CD4-positive, alpha-beta memory T cell (primary cell): ENCODE data around the gene C2orf68. TPM values are rescaled to one million over a fixed set of nuclear protein-coding genes. Genes with fewer than 3 reads are reported as not detected.
A peak's percentile ranks its signal among the peaks of the same experiment; 100 is the strongest.
"Not testable (repeated sequence)": the region's sequence is repeated elsewhere in the genome, so short reads cannot be mapped to it uniquely, and the experiment has no call there.

Experiments used
- CTCF ChIA-PET: fragments of 350-600 bp; sonication (Branson Sonifier 250); formaldehyde crosslinking; loops from one replicate; lab custom pipeline; 2021; ENCODE audit warnings: inconsistent platforms; ENCODE audit not compliant: partially characterized antibody; lab: Charles Lee
- POLR2A ChIA-PET: fragments of 350-600 bp; sonication (Branson Sonifier 250); formaldehyde crosslinking; loops from one replicate; lab custom pipeline; 2021; ENCODE audit not compliant: partially characterized antibody; lab: Charles Lee
- DNase-seq, 5 donors: peaks; one replicate each; pipeline versions ENCODE4 v3.0.0 to v3.0.0-alpha.2; 2020 to 2022; ENCODE audit warnings: mixed read lengths in 1 of 5
- H3K27ac ChIP-seq: one replicate; pipeline ENCODE4 v1.7.0; 2013; ENCODE audit warnings: low read depth, low read length
- H3K27me3 ChIP-seq: 2 replicates; pipeline ENCODE4 v1.7.0; 2013; ENCODE audit warnings: mild to moderate bottlenecking, low read length, moderate library complexity; ENCODE audit not compliant: insufficient read depth
- H3K36me3 ChIP-seq: 2 replicates; pipeline ENCODE4 v1.7.0; 2013; ENCODE audit warnings: mild to moderate bottlenecking, low read length, moderate library complexity; ENCODE audit not compliant: insufficient read depth
- H3K4me1 ChIP-seq: 2 replicates; pipeline ENCODE4 v1.7.0; 2013; ENCODE audit warnings: mild to moderate bottlenecking, low read length, moderate library complexity; ENCODE audit not compliant: insufficient read depth
- H3K4me3 ChIP-seq, 2 donors: one replicate each; pipeline ENCODE4 v1.7.0; 2013; ENCODE audit warnings: low read length in 2 of 2, mild to moderate bottlenecking in 1 of 2
- H3K9me3 ChIP-seq, 2 donors: one replicate each; pipeline ENCODE4 v1.7.0; 2013; ENCODE audit warnings: low read length in 2 of 2, control low read depth in 1 of 2; ENCODE audit not compliant: control insufficient read depth in 1 of 2
- H3K27ac Mint-ChIP-seq, 7 donors: one replicate each; pipeline ENCODE4 v1.8.0; 2020 to 2021; ENCODE audit warnings: mixed read lengths in 7 of 7, mild to moderate bottlenecking in 6 of 7, inconsistent platforms in 3 of 7, moderate library complexity in 3 of 7
- H3K27me3 Mint-ChIP-seq, 2 donors: one replicate each; pipeline ENCODE4 v1.8.0; 2020 to 2021; ENCODE audit warnings: mixed read lengths in 2 of 2
- H3K36me3 Mint-ChIP-seq, 2 donors: one replicate each; pipeline ENCODE4 v1.8.0; 2020 to 2021; ENCODE audit warnings: mixed read lengths in 2 of 2, inconsistent platforms in 1 of 2, mild to moderate bottlenecking in 1 of 2
- H3K4me1 Mint-ChIP-seq, 4 donors: one replicate each; pipeline ENCODE4 v1.8.0; 2020 to 2021; ENCODE audit warnings: mixed read lengths in 4 of 4, mild to moderate bottlenecking in 1 of 4
- H3K4me3 Mint-ChIP-seq, 8 donors: one replicate each; pipeline ENCODE4 v1.8.0; 2020 to 2021; ENCODE audit warnings: mixed read lengths in 8 of 8, mild to moderate bottlenecking in 7 of 8, moderate library complexity in 6 of 8, inconsistent platforms in 3 of 8
- H3K9me3 Mint-ChIP-seq, 8 donors: one replicate each; pipeline ENCODE4 v1.8.0; 2020 to 2021; ENCODE audit warnings: mixed read lengths in 8 of 8, mild to moderate bottlenecking in 5 of 8, inconsistent platforms in 3 of 8, moderate library complexity in 1 of 8
- intact Hi-C: fragments of 100-400 bp; cut with micrococcal nuclease; formaldehyde crosslinking; loops from one replicate; pipeline ENCODE4 v1.15.1; 2023
- polyA plus RNA-seq, 2 donors: library from polyadenylated mRNA; unstranded; fragments of 300-500 nt; fragmentation: Illumina TruSeq; gene quantifications; one replicate each; pipeline ENCODE4 v1.2.3, GENCODE V29; 2021
- total RNA-seq, 2 experiments: library from RNA; stranded (reverse); gene quantifications; one replicate each; pipeline ENCODE4 v1.2.3, GENCODE V29; 2021

Gene C2orf68
- total and polyA plus RNA-seq, 4 experiments from 2014 or later = 16.9 to 89.9 (median 53.3) TPM

GRCh38 chr2:85605406-85606115, 6.3 kb downstream of the C2orf68 start:
- Mint-ChIP-seq H3K27ac (peak overlapping the region in 3 of 7 donors; percentile 35 to 75 (median 43)), H3K36me3 (peaks cover 15 to 34% of the 10 kb centered on the region in 2 donors)
- no peaks in the 10 kb centered on the region for H3K27me3 ChIP-seq

GRCh38 chr2:85604568-85605339, 7.1 kb downstream of the C2orf68 start:
- H3K4me3 ChIP-seq = no peak overlapping the region
- Mint-ChIP-seq H3K4me1 (peaks cover 19 to 61% (median 43%) of the 10 kb centered on the region in 4 donors), H3K9me3 (peaks cover 0 to 2% (median 0%) of the 10 kb centered on the region in 8 donors), H3K4me3 (peak overlapping the region in 6 of 8 donors; percentile 12 to 43 (median 28)), H3K36me3 (peaks cover 15 to 29% of the 10 kb centered on the region in 2 donors), H3K27ac (peak overlapping the region in 4 of 7 donors; percentile 18 to 62 (median 27)), H3K27me3 (no peaks in the 10 kb centered on the region)
- POLR2A ChIA-PET = interaction anchor here (1.0 to 8.8 kb wide), 7 partner anchors 9 to 65 kb away, joined by 4 to 86 read pairs (median 8); partner anchors contain the start of genes C2orf68, MAT2A, RNF181 and USP39
- peaks cover 13% of the 10 kb centered on the region for H3K36me3 ChIP-seq
- CTCF ChIA-PET = interaction anchor here (0.7 to 1.6 kb wide), 5 partner anchors 8 to 183 kb away, joined by 3 to 4 read pairs (median 3); no protein-coding TSS in a partner anchor
- peaks cover 28% of the 10 kb centered on the region for H3K4me1 ChIP-seq
- no peak for DNase-seq
- intact Hi-C loops = loop anchor here (5.0 kb wide), 1 partner anchor 838 kb away; the partner anchor contains the start of gene KDM3A
- no peaks in the 10 kb centered on the region for H3K9me3 ChIP-seq
- H3K27ac ChIP-seq = no peak overlapping the region
- no peaks in the 10 kb centered on the region for H3K27me3 ChIP-seq

More at GRCh38 chr2:85605406-85606115, 6.3 kb downstream of the C2orf68 start:
- Histone ChIP-seq H3K4me1 (peaks cover 36% of the 10 kb centered on the region), H3K27ac (no peak overlapping the region), H3K4me3 (no peak overlapping the region), H3K9me3 (no peaks in the 10 kb centered on the region), H3K36me3 (peaks cover 13% of the 10 kb centered on the region)
- peaks cover 23 to 67% (median 46%) of the 10 kb centered on the region in 4 donors for H3K4me1 Mint-ChIP-seq
- ChIA-PET CTCF (interaction anchor here (0.7 to 2.0 kb wide), 5 partner anchors 10 to 184 kb away, joined by 3 to 5 read pairs (median 3); no protein-coding TSS in a partner anchor), POLR2A (interaction anchor here (1.0 to 8.8 kb wide), 7 partner anchors 9 to 66 kb away, joined by 3 to 86 read pairs (median 8); partner anchors contain the start of genes C2orf68, MAT2A, RNF181 and USP39)
- H3K27me3 Mint-ChIP-seq = no peaks in the 10 kb centered on the region
- intact Hi-C loops = no loop called here
- H3K4me3 Mint-ChIP-seq = peak overlapping the region in 1 of 8 donors; percentile 30
- no peak for DNase-seq
- H3K9me3 Mint-ChIP-seq = peaks cover 0 to 2% (median 0%) of the 10 kb centered on the region in 8 donors

GRCh38 chr2:85604133-85604444, 7.8 kb downstream of the C2orf68 start:
- Mint-ChIP-seq H3K27ac (peak overlapping the region in 3 of 7 donors; percentile 35 to 65 (median 62)), H3K4me3 (peak overlapping the region in 4 of 8 donors; percentile 62 to 92 (median 90)), H3K36me3 (peaks cover 11 to 30% of the 10 kb centered on the region in 2 donors), H3K4me1 (peaks cover 17 to 58% (median 40%) of the 10 kb centered on the region in 4 donors)
- not testable (repeated sequence) for H3K27me3 Mint-ChIP-seq, DNase-seq, H3K27me3 ChIP-seq, H3K4me3 ChIP-seq, H3K9me3 Mint-ChIP-seq, H3K27ac ChIP-seq, H3K9me3 ChIP-seq
- intact Hi-C loops = loop anchor here (5.0 kb wide), 1 partner anchor 838 kb away; the partner anchor contains the start of gene KDM3A
- ChIA-PET POLR2A (interaction anchor here (1.7 to 8.8 kb wide), 8 partner anchors 8 to 65 kb away, joined by 6 to 86 read pairs (median 12); partner anchors contain the start of genes C2orf68, GGCX, MAT2A and RNF181), CTCF (interaction anchor here (0.7 to 1.6 kb wide), 4 partner anchors 8 to 43 kb away, joined by 3 to 4 read pairs (median 4); partner anchors contain the start of gene C2orf68)
- H3K4me1 ChIP-seq = peaks cover 28% of the 10 kb centered on the region
- peaks cover 18% of the 10 kb centered on the region for H3K36me3 ChIP-seq

GRCh38 chr2:85602476-85603234, 9.2 kb downstream of the C2orf68 start, which contains the start of gene TMEM150A:
TMEM150A (minus strand) TSS chr2:85602698; CDS start chr2:85601948, 750 bp downstream.
- Histone ChIP-seq H3K4me3 (peak within 1 kb of the TSS; percentile 66 to 95), H3K27me3 (no peaks in the 10 kb centered on the region), H3K36me3 (peaks cover 10% of the 10 kb centered on the region), H3K27ac (peak within 1 kb of the TSS; percentile 62), H3K9me3 (no peaks in the 10 kb centered on the region), H3K4me1 (peaks cover 28% of the 10 kb centered on the region)
- CTCF ChIA-PET = interaction anchor here (0.7 to 1.6 kb wide), 5 partner anchors 9 to 183 kb away, joined by 3 to 6 read pairs (median 3); partner anchors contain the start of genes C2orf68 and GGCX
- H3K9me3 Mint-ChIP-seq = peaks cover 0 to 2% (median 0%) of the 10 kb centered on the region in 8 donors
- peaks cover 1 to 22% of the 10 kb centered on the region in 2 donors for H3K36me3 Mint-ChIP-seq
- H3K4me3 Mint-ChIP-seq = peak within 1 kb of the TSS; percentile 88 to 94 (median 90)
- intact Hi-C loops = loop anchor here (1.0 to 5.0 kb wide), 5 partner anchors 7 to 840 kb away; partner anchors contain the start of genes C2orf68, GGCX, KDM3A and RNF181
- POLR2A ChIA-PET = interaction anchor here (0.7 to 8.8 kb wide), 14 partner anchors 8 to 275 kb away, joined by 3 to 86 read pairs (median 6); partner anchors contain the start of genes C2orf68, GGCX, MAT2A and TGOLN2
- peaks cover 14 to 49% (median 34%) of the 10 kb centered on the region in 4 donors for H3K4me1 Mint-ChIP-seq
- H3K27ac Mint-ChIP-seq = peak within 1 kb of the TSS; percentile 82 to 96 (median 90)
- DNase-seq = peak; percentile 81 to 85 (median 82)
- no peaks in the 10 kb centered on the region for H3K27me3 Mint-ChIP-seq

GRCh38 chr2:85601771-85602475, 9.9 kb downstream of the C2orf68 start:
- peak overlapping the region; percentile 62 for H3K27ac ChIP-seq
- CTCF ChIA-PET = interaction anchor here (0.7 kb wide), 1 partner anchor 181 kb away, joined by 3 read pairs; no protein-coding TSS in a partner anchor
- Mint-ChIP-seq H3K9me3 (peaks cover 0 to 2% (median 0%) of the 10 kb centered on the region in 8 donors), H3K36me3 (peaks cover 0 to 24% of the 10 kb centered on the region in 2 donors), H3K4me1 (peaks cover 14 to 52% (median 37%) of the 10 kb centered on the region in 4 donors), H3K4me3 (peak overlapping the region; percentile 81 to 94 (median 88)), H3K27ac (peak overlapping the region; percentile 75 to 96 (median 90)), H3K27me3 (no peaks in the 10 kb centered on the region)
- H3K36me3 ChIP-seq = peaks cover 11% of the 10 kb centered on the region
- H3K27me3 ChIP-seq = no peaks in the 10 kb centered on the region
- peaks cover 35% of the 10 kb centered on the region for H3K4me1 ChIP-seq
- intact Hi-C loops = loop anchor here (1.0 to 5.0 kb wide), 4 partner anchors 10 to 840 kb away; partner anchors contain the start of genes C2orf68, GGCX and KDM3A
- POLR2A ChIA-PET = interaction anchor here (0.7 to 8.8 kb wide), 14 partner anchors 9 to 274 kb away, joined by 3 to 86 read pairs (median 6); partner anchors contain the start of genes C2orf68, GGCX, MAT2A and TGOLN2
- DNase-seq = peak in 1 of 5 donors; percentile 37
- H3K4me3 ChIP-seq = peak overlapping the region in 1 of 2 donors; percentile 66
- no peaks in the 10 kb centered on the region for H3K9me3 ChIP-seq
